Inflammatory macrophage treated with lipopolysaccharide for 1 hour (primary cell): ENCODE results near the gene TSPAN32.
A peak's percentile ranks its signal among the peaks of the same experiment; 100 is the strongest.
"Not testable (repeated sequence)": the region's sequence is repeated elsewhere in the genome, so short reads cannot be mapped to it uniquely, and the experiment has no call there.

Experiments used
- DNase-seq, 2 donors: peaks; one replicate each; pipeline ENCODE4 v3.0.0-alpha.2; 2020 to 2022

Gene TSPAN32

GRCh38 chr11:2267851-2268728 lies 33.7 kb upstream of the TSPAN32 start:
- no peak for DNase-seq

DNA sequence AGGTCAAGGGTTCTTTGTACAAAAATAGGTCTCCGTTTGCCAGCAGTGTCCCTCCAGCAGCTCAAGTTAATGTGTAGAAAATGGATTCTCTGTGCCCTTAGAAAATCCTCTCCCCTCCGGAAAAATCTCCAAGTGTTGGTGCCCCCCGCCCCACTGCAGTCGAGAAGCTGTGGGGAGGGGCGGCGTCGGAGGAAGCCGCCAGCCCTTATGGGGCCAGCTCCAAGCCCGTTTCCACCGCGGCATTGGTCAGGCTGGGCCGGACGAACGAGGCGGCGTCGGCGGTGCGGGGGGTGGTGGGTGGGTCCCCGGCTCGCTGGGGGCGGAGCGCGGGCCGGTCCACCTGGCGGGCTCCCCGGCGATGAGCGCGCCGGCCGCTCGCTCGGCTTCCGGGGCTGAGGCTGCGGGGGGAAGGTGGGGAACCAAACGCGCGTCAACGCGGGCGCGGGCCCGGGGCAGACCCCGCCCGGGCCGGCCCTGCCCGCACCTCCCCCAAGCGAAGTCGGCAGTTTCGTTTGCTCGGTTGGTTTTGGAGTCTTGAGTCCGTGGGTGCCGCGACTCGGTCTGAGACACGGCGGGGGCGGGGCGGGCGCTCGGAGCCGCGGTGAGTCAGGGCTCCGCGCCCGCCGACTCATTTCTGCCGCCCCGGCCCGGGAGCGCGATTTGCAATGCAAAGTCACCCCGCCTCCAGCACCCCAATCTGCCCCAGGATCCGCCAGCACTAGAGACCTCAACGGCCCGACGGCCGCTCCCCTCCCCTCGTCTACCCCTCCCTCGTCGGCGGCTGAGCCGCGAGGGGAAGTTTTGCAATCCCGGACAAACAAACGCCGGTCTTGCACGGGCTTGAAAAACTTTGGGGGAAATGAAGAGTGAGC lies 32.8 kb upstream of the TSPAN32 start:
- DNase-seq = peak; percentile 85 to 86

DNA sequence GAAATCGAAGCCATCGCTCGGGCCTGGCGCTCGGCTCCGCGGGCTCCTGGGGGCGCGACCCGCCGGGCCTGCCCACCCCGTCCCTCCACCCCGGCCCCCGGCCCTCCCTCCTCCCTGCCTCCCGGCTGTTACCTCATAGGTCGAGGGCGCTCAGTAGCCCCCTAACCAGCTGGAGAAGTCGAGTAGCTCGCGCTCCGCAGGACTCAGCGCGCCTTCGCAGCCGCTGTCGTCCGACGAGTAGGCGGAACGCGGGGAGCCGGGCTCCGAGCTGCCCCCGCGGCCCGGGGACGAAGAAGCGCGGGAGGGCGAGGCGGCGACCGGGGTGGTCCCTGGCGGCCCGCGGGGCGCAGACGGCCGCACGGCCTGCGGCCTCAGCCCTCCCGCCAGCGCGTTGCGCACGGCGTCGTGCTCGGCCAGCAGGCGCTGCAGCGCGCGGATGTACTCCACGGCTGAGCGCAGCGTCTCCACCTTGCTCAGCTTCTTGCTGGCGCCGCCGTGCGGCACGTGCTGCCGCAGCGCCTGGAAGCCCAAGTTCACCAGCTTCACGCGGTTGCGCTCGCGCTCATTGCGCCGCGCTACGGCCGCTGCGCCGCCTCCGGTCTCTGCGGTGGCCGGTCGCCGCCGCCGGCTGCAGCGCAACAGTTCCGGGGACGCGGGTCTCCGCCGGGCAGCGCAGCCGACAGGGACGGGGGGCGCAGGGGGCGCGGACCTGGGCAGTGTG lies 32.1 kb upstream of the TSPAN32 start:
- DNase-seq = peak in 1 of 2 donors; percentile 4

- peak in 1 of 2 donors; percentile 5 for DNase-seq
Measured at GRCh38 chr11:2270322-2271076, 31.3 kb upstream of the TSPAN32 start, which contains the start of gene ASCL2. Gene ASCL2 (minus strand): TSS chr11:2270588. CDS start chr11:2270332, 256 bp downstream.

- peak; percentile 68 to 73 for DNase-seq
Measured at GRCh38 chr11:2271077-2271326, 30.8 kb upstream of the TSPAN32 start.

- no peak for DNase-seq
Measured at GRCh38 chr11:2271327-2272227, 30.2 kb upstream of the TSPAN32 start.

- DNase-seq = no peak
Measured at GRCh38 chr11:2272228-2272945, 29.4 kb upstream of the TSPAN32 start.

DNA sequence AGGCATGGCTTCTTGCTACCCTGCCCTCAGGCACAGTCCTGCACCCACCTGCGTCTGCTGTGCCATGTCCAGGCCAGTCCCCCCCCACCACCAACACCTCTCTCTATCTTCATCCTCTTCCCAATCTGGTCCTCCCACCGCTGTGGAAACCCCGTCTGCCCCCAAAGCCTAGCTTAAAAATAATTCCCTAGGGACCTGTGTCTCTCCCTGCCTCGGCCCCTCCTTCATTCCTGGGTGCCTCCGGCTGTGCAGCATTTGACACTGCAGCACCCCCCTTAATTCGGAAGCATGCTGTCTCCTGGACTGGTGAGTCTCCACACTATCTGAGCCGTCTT lies 28.9 kb upstream of the TSPAN32 start:
- DNase-seq = no peak

GRCh38 chr11:2273311-2273710 lies 28.5 kb upstream of the TSPAN32 start:
- DNase-seq = no peak

DNA sequence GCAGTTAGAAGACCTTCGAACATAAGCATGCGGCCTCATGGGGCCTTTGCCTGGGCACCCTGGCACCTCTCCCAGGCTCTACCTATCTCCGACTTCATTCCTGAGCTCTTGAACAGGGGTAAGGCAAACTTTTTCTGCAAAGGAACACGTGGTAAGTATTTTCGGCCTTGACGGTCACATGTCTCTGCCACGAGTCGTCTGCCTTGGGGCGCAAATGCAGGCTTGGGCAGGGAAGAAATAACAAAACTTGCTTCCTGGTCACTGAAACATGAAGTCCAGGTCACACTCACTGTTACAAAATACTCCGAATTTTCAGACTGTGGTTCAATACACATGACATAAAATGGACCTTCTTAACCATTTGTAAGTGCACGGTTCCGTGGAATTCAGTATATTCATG lies 28.0 kb upstream of the TSPAN32 start:
- DNase-seq = no peak

DNA sequence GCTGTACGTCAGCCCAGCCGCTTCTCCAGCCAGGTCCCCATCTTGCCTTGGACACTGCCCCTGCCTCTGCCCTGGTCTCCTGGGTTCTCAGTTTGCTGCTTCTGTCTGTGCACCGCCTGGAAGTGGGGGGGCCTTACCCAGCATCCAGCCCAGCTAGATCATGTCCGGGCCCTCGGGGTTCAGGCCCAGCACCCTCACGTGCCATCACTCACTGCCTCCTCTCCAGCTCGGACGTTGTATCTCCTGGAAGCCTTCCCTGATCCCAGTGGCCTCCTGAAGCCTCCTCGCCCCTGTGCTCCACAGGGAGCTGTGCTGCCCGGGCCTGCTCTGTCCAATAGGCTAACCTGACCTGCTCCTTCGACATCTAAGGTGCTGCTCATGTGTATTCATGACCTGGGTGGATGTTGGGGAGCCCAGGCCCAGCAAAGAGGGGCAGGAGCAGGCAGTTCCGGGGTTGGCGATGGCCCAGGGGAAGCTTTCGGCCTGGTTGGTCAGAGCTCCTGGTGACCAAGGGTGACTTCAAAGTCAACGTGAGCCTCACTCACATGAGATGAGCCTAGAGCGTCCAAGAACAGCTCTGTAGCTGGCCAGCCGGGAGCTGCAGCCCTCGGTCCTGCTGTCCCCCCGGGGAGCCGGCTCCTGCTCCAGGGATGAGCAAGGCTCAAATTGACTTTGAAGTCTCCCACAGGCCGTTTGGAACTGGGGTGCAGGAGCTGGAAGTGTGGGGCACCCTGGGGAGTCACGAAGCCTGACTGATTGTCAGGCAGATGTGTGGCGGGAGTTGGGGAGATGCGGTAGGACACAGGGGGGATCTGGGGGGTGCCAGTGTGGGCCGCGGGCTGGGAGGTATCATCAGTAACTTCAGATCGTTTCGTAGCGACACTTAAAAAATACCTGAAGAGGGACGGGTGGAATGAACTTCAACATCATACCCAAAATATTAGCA lies 26.2 kb upstream of the TSPAN32 start:
- no peak for DNase-seq

DNA sequence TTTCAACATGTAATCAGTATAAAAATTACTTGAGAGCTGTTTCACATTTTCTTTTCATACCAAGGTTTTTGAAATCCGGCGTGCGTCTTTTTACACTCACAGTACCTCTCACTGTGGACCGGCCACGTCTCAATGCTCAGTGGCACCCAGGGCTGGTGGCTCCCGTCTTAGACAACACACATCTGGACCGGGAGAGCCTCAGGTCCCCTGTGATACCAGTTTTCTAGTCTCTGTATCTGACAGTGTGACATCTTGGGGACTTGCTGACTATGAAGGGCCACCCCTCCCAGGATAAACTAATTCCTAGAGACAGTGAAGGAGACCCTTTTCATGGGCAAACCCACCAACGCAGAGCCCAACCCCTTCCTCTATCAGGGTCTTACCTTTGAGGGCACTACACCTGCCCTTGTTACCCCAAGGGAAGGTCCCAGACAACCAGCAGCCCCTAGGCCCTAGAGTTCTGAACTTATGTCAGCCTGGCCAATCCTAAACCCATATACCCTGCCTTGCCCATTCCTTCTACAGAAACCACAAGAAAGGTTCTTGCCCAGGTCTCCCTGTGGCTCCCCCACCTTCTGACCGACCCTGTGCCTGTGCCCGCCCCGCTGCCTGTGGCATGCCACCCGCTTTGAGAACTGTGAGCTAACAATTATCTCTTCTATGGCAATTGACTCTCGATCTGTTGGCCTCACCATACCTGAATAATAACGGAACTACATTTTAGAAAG lies 25.4 kb upstream of the TSPAN32 start:
- no peak for DNase-seq

GRCh38 chr11:2277008-2277346 lies 24.8 kb upstream of the TSPAN32 start:
- DNase-seq = no peak

DNA sequence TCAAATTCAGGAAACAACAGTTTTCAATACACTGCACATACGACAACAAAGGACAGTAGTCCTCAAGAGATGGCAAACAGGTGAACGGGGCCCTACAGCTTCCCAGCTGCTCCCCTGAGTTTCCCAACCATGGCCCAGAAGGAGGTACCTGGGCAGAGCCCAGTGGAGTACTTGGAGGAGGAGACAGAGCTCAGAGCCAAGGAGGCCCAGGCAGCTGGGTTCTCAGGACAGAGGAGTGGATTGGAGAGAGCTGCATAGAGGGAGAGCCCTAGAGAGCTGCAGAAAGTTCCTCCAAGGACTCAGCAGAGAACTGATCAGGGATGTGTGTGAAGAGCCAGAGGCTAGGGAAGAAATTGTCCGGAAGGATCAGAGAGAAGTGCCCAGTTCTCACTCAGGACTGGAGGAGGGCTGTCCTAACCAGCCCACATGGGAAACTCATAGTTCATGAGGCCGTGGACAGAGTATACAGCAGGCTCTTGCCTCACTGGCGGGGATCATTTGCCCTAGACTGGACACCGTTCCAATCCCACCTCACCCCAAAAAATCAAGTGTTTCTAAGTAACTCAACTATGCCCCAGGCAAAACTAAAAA lies 23.8 kb upstream of the TSPAN32 start:
- DNase-seq = no peak

DNA sequence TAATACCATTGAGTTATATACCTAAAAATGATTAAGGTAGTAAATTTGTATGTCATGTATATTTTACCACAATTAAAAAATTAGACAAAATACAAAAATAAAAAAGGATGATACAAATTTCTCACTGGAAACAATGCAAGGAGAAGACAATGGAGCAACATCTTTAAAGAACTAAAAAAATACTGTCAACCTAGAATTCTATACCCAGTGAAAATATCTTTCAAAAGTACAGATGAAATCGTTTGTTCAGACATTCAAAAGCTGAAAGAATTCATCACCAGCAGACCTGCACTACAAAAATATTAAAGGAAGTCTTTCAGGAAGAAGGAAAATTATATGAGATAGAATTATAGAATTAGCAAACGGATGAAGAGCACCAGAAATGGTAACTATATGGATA lies 21.6 kb upstream of the TSPAN32 start:
- no peak for DNase-seq

DNA sequence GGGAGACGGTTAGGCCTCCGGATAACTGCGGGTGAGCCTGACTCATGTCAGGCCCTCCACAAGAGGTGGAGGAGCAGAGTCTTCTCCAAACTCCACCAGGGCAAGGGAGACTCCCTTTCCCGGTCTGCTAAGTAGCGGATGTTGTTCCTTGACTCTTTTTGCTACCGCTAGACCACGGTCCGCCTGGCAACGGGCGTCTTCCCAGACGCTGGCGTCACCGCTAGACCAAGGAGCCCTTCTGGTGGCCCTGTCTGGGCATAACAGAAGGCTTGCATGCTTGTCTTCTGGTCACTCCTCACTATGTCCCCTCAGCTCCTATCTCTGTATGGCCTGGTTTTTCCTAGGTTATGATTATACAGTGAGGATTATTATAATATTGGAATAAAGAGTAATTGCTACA lies 15.5 kb upstream of the TSPAN32 start:
- DNase-seq = not testable (repeated sequence)

- no peak for DNase-seq
Measured at GRCh38 chr11:2287091-2287490, 14.7 kb upstream of the TSPAN32 start.

- DNase-seq = no peak
Measured at GRCh38 chr11:2289350-2289749, 12.5 kb upstream of the TSPAN32 start.

GRCh38 chr11:2289859-2290258 lies 12.0 kb upstream of the TSPAN32 start:
- no peak for DNase-seq
